GM21526 (cell line): Measurements from ENCODE around the gene NOS2.
"Not testable (repeated sequence)": the region's sequence is repeated elsewhere in the genome, so short reads cannot be mapped to it uniquely, and the experiment has no call there.

Experiments
- ATAC-seq: cut with Tn5 transposase; IDR thresholded peaks from one replicate; pipeline ENCODE4 v1.9.1; 2021; ENCODE audit warnings: moderate library complexity; ENCODE audit not compliant: unreplicated experiment, low FRiP score

NOS2 gene

DNA sequence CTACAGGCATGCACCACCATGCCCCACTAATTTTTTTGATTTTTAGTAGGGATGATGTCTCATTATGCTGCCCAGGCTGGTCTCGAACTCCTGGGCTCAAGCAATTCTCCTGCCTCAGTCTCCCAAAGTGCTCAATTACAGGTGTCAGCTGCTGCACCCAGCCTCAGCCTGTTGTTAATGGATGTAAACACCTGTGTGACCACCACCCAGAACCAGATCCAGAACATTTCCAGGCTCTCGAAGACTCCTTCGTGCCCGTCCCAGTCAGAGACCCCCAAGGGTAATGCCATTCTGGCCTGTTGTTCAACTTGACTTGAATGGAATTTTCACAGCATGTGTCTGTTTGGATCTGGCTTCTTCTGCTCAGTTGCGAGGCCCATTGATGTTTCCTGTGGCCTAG lies 59.8 kb downstream of the NOS2 start:
- not testable (repeated sequence) for ATAC-seq

DNA sequence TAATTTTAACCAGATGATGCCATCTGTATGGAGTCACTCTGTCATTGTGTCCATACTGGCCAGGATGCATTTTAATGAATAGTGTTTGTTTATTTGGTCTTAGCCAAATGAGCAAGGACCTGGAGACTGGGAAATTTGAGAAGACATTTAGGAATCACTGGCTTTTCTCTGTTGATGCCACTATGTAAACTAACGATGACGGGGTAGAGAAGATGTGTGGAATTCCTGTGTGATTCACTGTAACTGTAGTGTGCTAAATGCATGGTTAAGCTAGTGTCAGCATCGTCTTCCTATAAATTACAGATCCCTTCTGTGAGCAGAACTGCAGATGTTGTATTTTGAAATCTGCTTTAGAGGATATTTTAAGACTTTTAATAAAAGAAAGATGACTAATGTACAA lies 66.6 kb downstream of the NOS2 start:
- no peak for ATAC-seq

DNA sequence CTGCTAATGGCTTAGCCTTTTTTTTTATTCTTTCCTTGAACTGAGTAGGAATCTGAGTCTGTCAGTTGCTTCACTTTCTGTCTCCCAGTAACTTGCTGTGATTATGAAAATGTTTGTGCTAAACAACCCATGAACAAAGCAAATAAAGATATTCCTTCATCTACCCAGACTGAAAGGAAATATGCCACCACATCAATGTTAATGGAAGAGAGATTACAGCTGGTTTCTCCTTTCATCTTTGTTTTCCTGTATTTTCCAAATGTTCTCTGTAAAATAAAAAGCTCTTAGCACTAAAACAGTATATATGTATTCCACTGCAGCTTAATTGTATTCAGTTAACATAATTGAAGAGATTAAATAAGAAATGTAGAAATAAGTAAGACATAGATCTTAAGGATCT lies 67.6 kb downstream of the NOS2 start:
- not testable (repeated sequence) for ATAC-seq

DNA sequence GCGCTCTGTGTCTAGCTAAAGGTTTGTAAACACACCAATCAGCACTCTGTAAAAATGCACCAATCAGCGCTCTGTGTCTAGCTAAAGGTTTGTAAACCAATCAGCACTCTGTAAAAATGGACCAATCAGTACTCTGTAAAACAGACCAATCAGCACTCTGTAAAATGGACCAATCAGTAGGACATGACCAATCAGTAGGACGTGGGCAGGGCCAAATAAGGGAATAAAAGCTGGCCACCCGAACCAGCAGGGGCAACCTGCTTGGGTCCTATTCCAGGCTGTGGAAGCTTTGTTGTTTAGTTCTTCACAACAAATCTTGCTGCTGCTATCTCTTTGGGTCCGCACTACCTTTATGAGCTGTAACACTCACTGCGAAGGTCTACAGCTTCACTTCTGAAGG lies 74.3 kb downstream of the NOS2 start:
- not testable (repeated sequence) for ATAC-seq

DNA sequence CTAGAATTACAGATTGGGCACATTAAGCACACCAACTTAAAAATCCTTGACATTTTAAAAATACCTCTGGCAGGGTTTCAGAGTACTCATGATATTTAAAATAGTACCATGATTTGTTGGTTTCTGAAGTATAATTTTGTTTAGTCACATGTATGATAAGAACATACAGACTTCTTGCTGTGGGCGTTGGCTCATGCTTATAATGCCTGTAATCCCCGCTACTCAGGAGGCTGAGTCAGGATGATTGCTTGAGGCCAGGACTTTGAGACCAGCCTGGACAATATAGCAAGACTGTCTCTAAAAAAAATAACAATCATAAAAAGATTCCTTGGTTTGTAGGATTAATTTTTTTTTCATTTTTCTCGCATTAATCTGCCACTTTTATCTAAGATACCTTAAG lies 78.5 kb downstream of the NOS2 start:
- ATAC-seq: no peak
